Endothelial cell of umbilical vein (primary cell): Measurements from ENCODE around the gene KRT76. TPM values are rescaled to one million over a fixed set of nuclear protein-coding genes. Genes with fewer than 3 reads are reported as not detected.

ENCODE experiments used
- BruUV-seq: library from RNA; stranded (reverse); fragments of 400-500 nt; replicated peaks from 2 replicates; lab custom pipeline; 2021; lab: Mats Ljungman, UMichigan
- CTCF ChIA-PET: fragments of 300-600, 350-600 bp; sonication (Branson Sonifier 250); formaldehyde crosslinking; loops from one replicate; lab custom pipeline; 2021; ENCODE audit warnings: antibody characterized with exemption, inconsistent platforms; lab: Charles Lee
- POLR2A ChIA-PET: fragments of 300-600, 350-600 bp; sonication (Branson Sonifier 250); formaldehyde crosslinking; loops from one replicate; lab custom pipeline; 2021; ENCODE audit warnings: antibody characterized with exemption, inconsistent platforms; lab: Charles Lee
- DNase-seq: peaks from one replicate; pipeline ENCODE4 v3.0.0-alpha.2; 2011; ENCODE audit warnings: low read depth, low spot score
- FAIRE-seq: peaks from 2 replicates; lab custom pipeline; 2011; peaks lifted over from hg19 to GRCh38; lab: Jason Lieb, UNC
- H2AFZ ChIP-seq: 2 replicates; pipeline ENCODE4 v1.6.0; 2012; ENCODE audit warnings: low read depth, low read length, control low read depth, inconsistent platforms
- H3K27ac ChIP-seq: 2 replicates; pipeline ENCODE4 v1.5.1; 2011; ENCODE audit warnings: low read depth, mild to moderate bottlenecking, control low read depth, low read length, moderate library complexity; ENCODE audit not compliant: insufficient read depth
- H3K27me3 ChIP-seq, 2 experiments: 2 replicates each; pipeline versions ENCODE4 v1.6.0 to v1.6.1; 2011; ENCODE audit warnings: low read length in 2 of 2, mixed read lengths in 1 of 2; ENCODE audit not compliant: control insufficient read depth in 2 of 2, insufficient read depth in 2 of 2
- H3K36me3 ChIP-seq, 2 experiments: 2 replicates in 1 of 2; 3 replicates in 1 of 2; pipeline ENCODE4 v1.5.1; 2011; ENCODE audit warnings: low read length in 2 of 2, mild to moderate bottlenecking in 1 of 2, moderate library complexity in 1 of 2; ENCODE audit not compliant: control insufficient read depth in 2 of 2, insufficient read depth in 2 of 2; ENCODE audit errors: extremely low read depth in 1 of 2
- H3K4me1 ChIP-seq: 3 replicates; pipeline ENCODE4 v1.5.1; 2011; ENCODE audit warnings: mild to moderate bottlenecking, low read length; ENCODE audit not compliant: control insufficient read depth, insufficient read depth; ENCODE audit errors: extremely low read depth
- H3K4me2 ChIP-seq: 2 replicates; pipeline ENCODE4 v1.6.1; 2011; ENCODE audit warnings: low read length, control low read depth, mixed read lengths; ENCODE audit not compliant: insufficient read depth
- H3K4me3 ChIP-seq, 3 experiments: fragments of 200-600 bp in 1 of 3; sonication (generic), shearing (Covaris generic) in 1 of 3; replicated peaks in 1 of 3; 2 replicates each; pipeline ENCODE4 v1.5.1; 2011 to 2016; ENCODE audit warnings: control low read depth in 3 of 3, low read length in 3 of 3, mild to moderate bottlenecking in 2 of 3, inconsistent platforms in 1 of 3, low read depth in 1 of 3, moderate library complexity in 1 of 3; ENCODE audit not compliant: insufficient read depth in 1 of 3
- H3K79me2 ChIP-seq: 2 replicates; pipeline ENCODE4 v1.6.0; 2012; ENCODE audit warnings: low read length, inconsistent platforms; ENCODE audit not compliant: control insufficient read depth, insufficient read depth
- H3K9ac ChIP-seq: replicated peaks from 2 replicates; pipeline ENCODE3; 2011; ENCODE audit warnings: low read length, control low read depth; ENCODE audit not compliant: insufficient read depth; ENCODE audit errors: extremely low read depth
- H3K9me1 ChIP-seq: replicated peaks from 3 replicates; pipeline ENCODE4 v1.6.0; 2011; ENCODE audit warnings: mild to moderate bottlenecking, low read length; ENCODE audit not compliant: control insufficient read depth, insufficient read depth; ENCODE audit errors: extremely low read depth
- H3K9me3 ChIP-seq: replicated peaks from 2 replicates; pipeline ENCODE4 v1.5.1; 2012; ENCODE audit warnings: low read length, inconsistent platforms; ENCODE audit not compliant: control insufficient read depth, insufficient read depth
- H4K20me1 ChIP-seq: replicated peaks from 2 replicates; pipeline ENCODE3; 2011; ENCODE audit warnings: mild to moderate bottlenecking, low read length; ENCODE audit not compliant: control insufficient read depth, insufficient read depth; ENCODE audit errors: extremely low read depth
- CTCF ChIP-seq, 2 donors: IDR thresholded peaks; 1 replicate in 1 of 2; 2 replicates in 1 of 2; pipeline ENCODE4 v1.5.1; 2011; ENCODE audit warnings: low read length in 2 of 2, mild to moderate bottlenecking in 2 of 2, moderate library complexity in 2 of 2, control low read depth in 1 of 2, inconsistent platforms in 1 of 2, low read depth in 1 of 2; ENCODE audit not compliant: insufficient read depth in 1 of 2; ENCODE audit errors: extremely low read depth in 1 of 2
- EZH2 ChIP-seq: IDR thresholded peaks from 2 replicates; pipeline ENCODE4 v1.6.1; 2012; ENCODE audit warnings: borderline replicate concordance, low read depth, mild to moderate bottlenecking, moderate library complexity, low read length, inconsistent platforms; ENCODE audit not compliant: severe bottlenecking
- FOS ChIP-seq: IDR thresholded peaks from 2 replicates; pipeline ENCODE4 v1.6.1; 2011; ENCODE audit warnings: mild to moderate bottlenecking, low read length, moderate library complexity, borderline replicate concordance; ENCODE audit not compliant: insufficient read depth
- GATA2 ChIP-seq: IDR thresholded peaks from 2 replicates; pipeline ENCODE4 v1.7.0; 2011; ENCODE audit warnings: low read depth, mild to moderate bottlenecking, moderate library complexity, mixed read lengths, low read length; ENCODE audit not compliant: insufficient read length, insufficient read depth
- JUN ChIP-seq: IDR thresholded peaks from 2 replicates; pipeline ENCODE4 v1.6.1; 2011; ENCODE audit warnings: borderline replicate concordance, low read depth; ENCODE audit not compliant: insufficient read length, insufficient read depth
- MAX ChIP-seq: IDR thresholded peaks from 2 replicates; pipeline ENCODE4 v1.6.1; 2011; ENCODE audit not compliant: insufficient read depth, insufficient read length
- MYC ChIP-seq: IDR thresholded peaks from one replicate; pipeline ENCODE4 v1.6.1; 2011; ENCODE audit warnings: mild to moderate bottlenecking, low read depth, low read length
- POLR2A ChIP-seq: IDR thresholded peaks from 2 replicates; pipeline ENCODE4 v1.6.1; 2012; ENCODE audit warnings: low read depth, mild to moderate bottlenecking, control low read depth, low read length
- dilution Hi-C: fragments of 300-500 bp; cut with MboI; formaldehyde crosslinking; loops from one replicate; pipeline ENCODE4 v1.15.0; 2019; ENCODE audit warnings: low sequenced_read_pairs; ENCODE audit not compliant: extremely low pct_ligation_motif_present
- intact Hi-C: fragments of 100-400 bp; cut with micrococcal nuclease; formaldehyde crosslinking; loops from one replicate; pipeline ENCODE4 v1.10.0; 2022
- polyA plus RNA-seq, 4 experiments: library from polyadenylated mRNA; depleted of rRNA in 3 of 4; stranded (reverse) in 3 of 4; unstranded in 1 of 4; fragments of >200 nt; gene quantifications; 2 replicates each; pipeline versions ENCODE4 v1.2.1 to v1.2.3, GENCODE V29; 2011 to 2012; ENCODE audit warnings: missing spikeins in 1 of 4
- total RNA-seq: library from RNA; stranded (reverse); gene quantifications from 2 replicates; pipeline ENCODE4 v1.2.3, GENCODE V29; 2021

KRT76 gene
- total and polyA plus RNA-seq, 2 donors (not counting 3 experiments of a cell fraction or from before 2014, with no cell fraction given), result not detected

- ChIA-PET POLR2A (no interaction called here), CTCF (no interaction called here)
- H3K36me3 ChIP-seq, result no peaks in the 10 kb centered on the region
- no peaks in the 10 kb centered on the region for H4K20me1 ChIP-seq
- H3K9me3 ChIP-seq, result no peaks in the 10 kb centered on the region
- no peak for DNase-seq
- no TSS peak for BruUV-seq
- no peaks in the 10 kb centered on the region for H3K4me1 ChIP-seq
- H3K27ac ChIP-seq, result no peak overlapping the region
- H3K9me1 ChIP-seq, result no peaks in the 10 kb centered on the region
- FAIRE-seq, result no peak
- intact Hi-C loops, result no loop called here
- dilution Hi-C loops, result no loop called here
- no peak overlapping the region for H3K4me2 ChIP-seq
- no peaks in the 10 kb centered on the region for H3K27me3 ChIP-seq
- no peak overlapping the region for H2AFZ ChIP-seq
- no peak overlapping the region for H3K4me3 ChIP-seq
- no peaks in the 10 kb centered on the region for H3K79me2 ChIP-seq
- H3K9ac ChIP-seq, result no peak overlapping the region
- TF ChIP-seq GATA2 (no peak), CTCF (IDR thresholded peaks at IDR 0.05; ENCODE audit: extremely low read depth in 1 of 2, insufficient read depth in 1 of 2, low read depth in 1 of 2, low read length in 2 of 2) (no peak), MYC (no peak), POLR2A (no peak), FOS (no peak), JUN (no peak), MAX (no peak), EZH2 (no peak)
These were observed 24.6 kb downstream of the KRT76 start for GRCh38 chr12:52752516-52752915.
